CD14-positive monocyte (primary cell): ENCODE measurements around the gene FAM170B. TPM values are rescaled to one million over a fixed set of nuclear protein-coding genes. Genes with fewer than 3 reads are reported as not detected.

Experiments used
- DNase-seq, 3 donors: peaks; one replicate each; pipeline ENCODE4 v3.0.0-alpha.2; 2011 to 2022
- H2AFZ ChIP-seq: 2 replicates; pipeline ENCODE4 v1.6.0; 2012; ENCODE audit warnings: mild to moderate bottlenecking, low read depth, low read length, inconsistent platforms; ENCODE audit not compliant: insufficient read depth, poor library complexity, severe bottlenecking
- H3K27ac ChIP-seq, 2 donors: 1 replicate in 1 of 2; 2 replicates in 1 of 2; pipeline ENCODE4 v1.5.1; 2012 to 2013; ENCODE audit warnings: low read length in 2 of 2, control low read depth in 1 of 2, inconsistent platforms in 1 of 2, low read depth in 1 of 2, mild to moderate bottlenecking in 1 of 2
- H3K27me3 ChIP-seq, 2 donors: one replicate each; pipeline versions ENCODE4 v1.6.0 to v1.6.1; 2011 to 2013; ENCODE audit warnings: low read length in 2 of 2; ENCODE audit not compliant: control insufficient read depth in 2 of 2, insufficient read depth in 2 of 2
- H3K36me3 ChIP-seq, 2 donors: replicated peaks in 1 of 2; 1 replicate in 1 of 2; 2 replicates in 1 of 2; pipeline versions ENCODE4 v1.5.1 to v1.6.1; 2012 to 2013; ENCODE audit warnings: low read length in 2 of 2, control low read depth in 1 of 2, inconsistent platforms in 1 of 2, mild to moderate bottlenecking in 1 of 2; ENCODE audit not compliant: insufficient read depth in 2 of 2, control insufficient read depth in 1 of 2
- H3K4me1 ChIP-seq, 2 donors: 1 replicate in 1 of 2; 2 replicates in 1 of 2; pipeline versions ENCODE4 v1.5.1 to v1.6.1; 2012 to 2013; ENCODE audit warnings: low read length in 2 of 2, control low read depth in 1 of 2, inconsistent platforms in 1 of 2, mild to moderate bottlenecking in 1 of 2, moderate library complexity in 1 of 2; ENCODE audit not compliant: insufficient read depth in 2 of 2, control insufficient read depth in 1 of 2
- H3K4me2 ChIP-seq: replicated peaks from 2 replicates; pipeline ENCODE3; 2012; ENCODE audit warnings: low read length, moderate library complexity, mild to moderate bottlenecking; ENCODE audit not compliant: poor library complexity, severe bottlenecking; ENCODE audit errors: extremely low read depth
- H3K4me3 ChIP-seq, 3 experiments: fragments of 200-600 bp in 1 of 3; sonication (generic) in 1 of 3; replicated peaks in 1 of 3; 1 replicate in 2 of 3; 2 replicates in 1 of 3; pipeline ENCODE4 v1.5.1; 2011 to 2013; ENCODE audit warnings: low read length in 3 of 3, mild to moderate bottlenecking in 3 of 3, control low read depth in 2 of 3, low read depth in 2 of 3, inconsistent platforms in 1 of 3, moderate library complexity in 1 of 3
- H3K79me2 ChIP-seq: 2 replicates; pipeline ENCODE4 v1.6.0; 2012; ENCODE audit warnings: mild to moderate bottlenecking, control low read depth, inconsistent platforms, low read length, moderate library complexity; ENCODE audit not compliant: insufficient read depth
- H3K9ac ChIP-seq: 2 replicates; pipeline ENCODE4 v1.6.0; 2017; ENCODE audit warnings: low read length, mild to moderate bottlenecking; ENCODE audit not compliant: insufficient read depth, poor library complexity, severe bottlenecking
- H3K9me3 ChIP-seq, 2 donors: replicated peaks in 1 of 2; 1 replicate in 1 of 2; 2 replicates in 1 of 2; pipeline versions ENCODE4 v1.5.1 to v1.6.1; 2012 to 2013; ENCODE audit warnings: low read length in 2 of 2, control low read depth in 1 of 2; ENCODE audit not compliant: control insufficient read depth in 1 of 2, insufficient read depth in 1 of 2
- H4K20me1 ChIP-seq: 2 replicates; pipeline ENCODE4 v1.6.0; 2012; ENCODE audit warnings: mild to moderate bottlenecking, low read length, control low read depth, moderate library complexity; ENCODE audit not compliant: insufficient read depth
- H3K27ac Mint-ChIP-seq, 7 donors: one replicate each; pipeline ENCODE4 v1.8.0; 2020; ENCODE audit warnings: mild to moderate bottlenecking in 7 of 7, mixed read lengths in 7 of 7, moderate library complexity in 6 of 7, inconsistent platforms in 2 of 7
- H3K27me3 Mint-ChIP-seq, 3 donors: one replicate each; pipeline ENCODE4 v1.8.0; 2021 to 2022; ENCODE audit warnings: low read depth in 3 of 3, mild to moderate bottlenecking in 3 of 3, mixed read lengths in 3 of 3, moderate library complexity in 3 of 3, inconsistent platforms in 1 of 3
- H3K36me3 Mint-ChIP-seq, 2 donors: one replicate each; pipeline ENCODE4 v1.8.0; 2020; ENCODE audit warnings: mixed read lengths in 2 of 2, inconsistent platforms in 1 of 2, mild to moderate bottlenecking in 1 of 2
- H3K4me1 Mint-ChIP-seq: one replicate; pipeline ENCODE4 v1.8.0; 2020; ENCODE audit warnings: mild to moderate bottlenecking, mixed read lengths
- H3K4me3 Mint-ChIP-seq, 2 donors: one replicate each; pipeline ENCODE4 v1.8.0; 2020; ENCODE audit warnings: mild to moderate bottlenecking in 2 of 2, mixed read lengths in 2 of 2, moderate library complexity in 1 of 2
- H3K9me3 Mint-ChIP-seq, 7 donors: one replicate each; pipeline ENCODE4 v1.8.0; 2020 to 2022; ENCODE audit warnings: mixed read lengths in 7 of 7, mild to moderate bottlenecking in 6 of 7, moderate library complexity in 6 of 7, inconsistent platforms in 2 of 7
- WGBS: methylation state at CpG from one replicate; pipeline ENCODE4 v1.1.5; 2013; ENCODE audit warnings: missing lambda C conversion rate; ENCODE audit not compliant: insufficient coverage; 5-methylcytosine and 5-hydroxymethylcytosine counted together
- intact Hi-C, 2 donors: fragments of 100-400 bp; cut with micrococcal nuclease; formaldehyde crosslinking; loops; one replicate each; pipeline versions ENCODE4 v1.15.0 to v1.15.1; 2023
- polyA plus RNA-seq, 3 donors: library from polyadenylated mRNA; depleted of rRNA in 1 of 3; unstranded in 2 of 3; stranded (reverse) in 1 of 3; fragments of 300-500 nt in 2 of 3; fragments of >200 nt in 1 of 3; fragmentation: Illumina TruSeq in 2 of 3; gene quantifications; 1 replicate in 2 of 3; 2 replicates in 1 of 3; pipeline ENCODE4 v1.2.3, GENCODE V29; 2012 to 2021
- TF ChIP-seq, protein P1 (sequence below): fragments of 200-600 bp; IDR thresholded peaks from one replicate; pipeline ENCODE4 v1.8.0; 2022; ENCODE audit warnings: antibody characterized with exemption, mild to moderate bottlenecking

The FAM170B gene
- polyA plus RNA-seq, 3 donors, result not detected

DNA sequence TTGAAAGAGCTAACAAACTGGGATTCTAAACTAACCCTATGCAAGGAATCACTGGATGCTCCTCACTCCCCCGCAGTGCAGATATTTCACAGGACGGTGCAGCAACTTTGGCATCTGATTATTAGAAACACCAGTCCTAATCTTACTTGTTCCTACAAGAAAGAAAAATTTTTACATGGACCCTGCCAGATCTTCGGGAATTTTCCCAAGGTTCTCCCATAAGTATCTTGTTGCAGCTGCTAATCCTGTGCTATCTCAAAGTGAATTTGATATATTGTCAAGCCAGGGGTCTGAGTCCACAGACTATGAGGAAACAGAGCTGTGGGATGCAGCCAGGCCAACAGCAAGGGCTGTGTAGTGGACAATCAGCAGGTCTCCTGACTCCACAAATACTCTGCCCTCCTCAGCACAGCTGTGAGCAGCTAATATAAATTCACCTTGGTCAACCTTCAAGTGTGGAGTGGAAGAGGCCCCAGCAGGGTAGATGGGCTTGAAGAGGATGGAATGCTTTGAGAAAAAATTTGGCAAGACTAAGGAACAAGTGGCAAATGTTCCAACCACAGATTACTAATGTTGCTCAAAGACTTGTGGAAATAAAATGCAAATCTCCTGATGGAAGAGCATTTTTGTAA lies 44.1 kb downstream of the FAM170B start:
- no peaks in the 10 kb centered on the region for H3K36me3 ChIP-seq
- H3K9me3 ChIP-seq, result peaks cover 0 to 5% of the 10 kb centered on the region in 2 donors
- TF ChIP-seq, protein P1, sequence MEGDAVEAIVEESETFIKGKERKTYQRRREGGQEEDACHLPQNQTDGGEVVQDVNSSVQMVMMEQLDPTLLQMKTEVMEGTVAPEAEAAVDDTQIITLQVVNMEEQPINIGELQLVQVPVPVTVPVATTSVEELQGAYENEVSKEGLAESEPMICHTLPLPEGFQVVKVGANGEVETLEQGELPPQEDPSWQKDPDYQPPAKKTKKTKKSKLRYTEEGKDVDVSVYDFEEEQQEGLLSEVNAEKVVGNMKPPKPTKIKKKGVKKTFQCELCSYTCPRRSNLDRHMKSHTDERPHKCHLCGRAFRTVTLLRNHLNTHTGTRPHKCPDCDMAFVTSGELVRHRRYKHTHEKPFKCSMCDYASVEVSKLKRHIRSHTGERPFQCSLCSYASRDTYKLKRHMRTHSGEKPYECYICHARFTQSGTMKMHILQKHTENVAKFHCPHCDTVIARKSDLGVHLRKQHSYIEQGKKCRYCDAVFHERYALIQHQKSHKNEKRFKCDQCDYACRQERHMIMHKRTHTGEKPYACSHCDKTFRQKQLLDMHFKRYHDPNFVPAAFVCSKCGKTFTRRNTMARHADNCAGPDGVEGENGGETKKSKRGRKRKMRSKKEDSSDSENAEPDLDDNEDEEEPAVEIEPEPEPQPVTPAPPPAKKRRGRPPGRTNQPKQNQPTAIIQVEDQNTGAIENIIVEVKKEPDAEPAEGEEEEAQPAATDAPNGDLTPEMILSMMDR, result no peak
- no peaks in the 10 kb centered on the region for H3K4me1 ChIP-seq
- H3K27ac ChIP-seq, result no peak overlapping the region
- no peaks in the 10 kb centered on the region for H3K79me2 ChIP-seq
- no peaks in the 10 kb centered on the region for H3K27me3 ChIP-seq
- H3K9me3 Mint-ChIP-seq, result peaks cover 1 to 13% (median 7%) of the 10 kb centered on the region in 7 donors
- no peaks in the 10 kb centered on the region for H3K36me3 Mint-ChIP-seq
- no peak for DNase-seq
- no peaks in the 10 kb centered on the region for H4K20me1 ChIP-seq
- H3K27me3 Mint-ChIP-seq, result peaks cover 0 to 3% (median 0%) of the 10 kb centered on the region in 3 donors
- intact Hi-C loops, result no loop called here
- no peaks in the 10 kb centered on the region for H3K4me1 Mint-ChIP-seq
- no peak overlapping the region for H3K4me3 ChIP-seq
- no CpG with 5 or more reads among the region's 3 CpGs for WGBS
- no peak overlapping the region for H3K27ac Mint-ChIP-seq
- H3K9ac ChIP-seq, result no peak overlapping the region
- H3K4me2 ChIP-seq, result no peak overlapping the region
- no peak overlapping the region for H3K4me3 Mint-ChIP-seq
- H2AFZ ChIP-seq, result no peak overlapping the region

DNA sequence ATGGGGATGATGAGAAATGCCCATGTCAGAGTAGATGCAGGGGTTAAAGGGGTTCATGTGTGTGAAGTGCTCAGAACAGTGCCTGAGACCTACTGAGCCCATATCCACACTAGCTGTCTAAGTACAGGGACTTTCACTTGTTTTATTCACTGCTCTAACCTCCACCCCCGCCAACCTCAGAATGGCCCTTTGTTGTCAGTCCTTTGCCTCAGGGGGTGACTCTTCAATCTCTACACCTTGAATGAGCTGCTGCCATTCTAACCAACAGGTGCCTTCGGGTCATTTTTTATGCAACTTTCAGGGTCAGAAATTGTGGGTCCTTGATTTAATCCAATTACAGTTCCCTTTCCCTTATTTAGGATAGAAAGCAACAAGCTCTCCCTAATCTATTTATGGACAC lies 44.7 kb downstream of the FAM170B start:
- no peak overlapping the region for H3K9ac ChIP-seq
- TF ChIP-seq, protein P1, result no peak
- no peaks in the 10 kb centered on the region for H3K27me3 ChIP-seq
- Mint-ChIP-seq H3K4me3 (no peak overlapping the region), H3K4me1 (no peaks in the 10 kb centered on the region), H3K27me3 (peaks cover 0 to 2% (median 0%) of the 10 kb centered on the region in 3 donors), H3K36me3 (no peaks in the 10 kb centered on the region), H3K27ac (no peak overlapping the region), H3K9me3 (peaks cover 1 to 13% (median 7%) of the 10 kb centered on the region in 7 donors)
- intact Hi-C loops, result no loop called here
- H3K36me3 ChIP-seq, result no peaks in the 10 kb centered on the region
- 100% methylated on average over 1 of the region's 2 CpGs for WGBS
- peaks cover 0 to 5% of the 10 kb centered on the region in 2 donors for H3K9me3 ChIP-seq
- no peaks in the 10 kb centered on the region for H4K20me1 ChIP-seq
- DNase-seq, result no peak
- no peaks in the 10 kb centered on the region for H3K79me2 ChIP-seq
- H2AFZ ChIP-seq, result no peak overlapping the region
- H3K4me2 ChIP-seq, result no peak overlapping the region
- H3K27ac ChIP-seq, result no peak overlapping the region
- H3K4me1 ChIP-seq, result no peaks in the 10 kb centered on the region
- H3K4me3 ChIP-seq, result no peak overlapping the region
